GM18505 (cell line): ENCODE measurements around the gene BTLA.
"Not testable (repeated sequence)": the region's sequence is repeated elsewhere in the genome, so short reads cannot be mapped to it uniquely, and the experiment has no call there.

ENCODE experiments used
- ATAC-seq: cut with Tn5 transposase; IDR thresholded peaks from one replicate; pipeline ENCODE4 v1.9.1; 2021; ENCODE audit not compliant: unreplicated experiment
- POLR2A ChIP-seq: IDR thresholded peaks from 4 replicates; pipeline ENCODE4 v1.6.1; 2011; ENCODE audit warnings: borderline replicate concordance; ENCODE audit not compliant: insufficient read depth, insufficient read length; ENCODE audit errors: extremely low read depth

The BTLA gene

DNA sequence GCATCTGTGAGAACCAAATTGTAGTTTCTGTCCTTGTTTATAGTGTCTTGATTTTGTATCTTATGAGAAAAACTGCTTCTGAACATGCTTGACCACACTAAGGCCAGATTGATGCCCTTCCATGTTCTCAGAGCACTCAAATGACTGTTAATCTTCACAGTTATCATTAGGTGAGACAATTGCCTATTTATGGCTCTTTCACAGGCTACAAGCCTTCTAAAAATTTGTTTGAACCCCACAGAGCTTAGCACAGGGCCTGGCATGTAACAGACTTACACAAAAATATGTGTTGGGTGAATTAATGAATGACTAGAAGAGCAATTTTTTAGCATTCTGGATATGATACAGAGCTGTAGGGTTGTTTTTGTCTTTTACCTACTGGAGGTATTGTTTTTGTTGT, 43.1 kb downstream of the BTLA start:
- ATAC-seq = no peak
- TF ChIP-seq POLR2A = no peak

GRCh38 chr3:112448939-112449338, 50.3 kb downstream of the BTLA start:
- TF ChIP-seq POLR2A = no peak
- no peak for ATAC-seq

DNA sequence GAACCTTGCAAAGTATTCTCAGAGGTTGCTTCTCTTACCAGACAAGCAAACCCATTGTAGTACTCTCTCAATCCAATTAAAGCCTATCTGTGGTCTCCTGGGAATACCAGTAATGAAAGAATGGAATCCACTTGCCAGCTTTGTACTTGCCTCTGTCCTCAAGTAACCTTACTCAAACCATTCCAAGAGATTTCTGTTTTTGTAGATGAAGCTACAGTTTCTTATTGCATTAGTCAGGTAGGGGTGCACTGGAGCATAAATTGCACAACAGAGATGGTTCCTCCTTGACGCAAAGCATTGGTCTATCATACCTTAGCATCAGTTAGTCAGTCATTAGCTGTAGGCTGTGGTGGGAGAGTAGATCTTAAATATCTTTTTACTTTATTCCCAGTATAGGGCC, 52.9 kb downstream of the BTLA start:
- no peak for ATAC-seq

GRCh38 chr3:112445839-112446238, 53.4 kb downstream of the BTLA start:
- ATAC-seq = no peak
- no peak for TF ChIP-seq POLR2A

More for the DNA sequence above, 52.9 kb downstream of the BTLA start:
- no peak for TF ChIP-seq POLR2A

DNA sequence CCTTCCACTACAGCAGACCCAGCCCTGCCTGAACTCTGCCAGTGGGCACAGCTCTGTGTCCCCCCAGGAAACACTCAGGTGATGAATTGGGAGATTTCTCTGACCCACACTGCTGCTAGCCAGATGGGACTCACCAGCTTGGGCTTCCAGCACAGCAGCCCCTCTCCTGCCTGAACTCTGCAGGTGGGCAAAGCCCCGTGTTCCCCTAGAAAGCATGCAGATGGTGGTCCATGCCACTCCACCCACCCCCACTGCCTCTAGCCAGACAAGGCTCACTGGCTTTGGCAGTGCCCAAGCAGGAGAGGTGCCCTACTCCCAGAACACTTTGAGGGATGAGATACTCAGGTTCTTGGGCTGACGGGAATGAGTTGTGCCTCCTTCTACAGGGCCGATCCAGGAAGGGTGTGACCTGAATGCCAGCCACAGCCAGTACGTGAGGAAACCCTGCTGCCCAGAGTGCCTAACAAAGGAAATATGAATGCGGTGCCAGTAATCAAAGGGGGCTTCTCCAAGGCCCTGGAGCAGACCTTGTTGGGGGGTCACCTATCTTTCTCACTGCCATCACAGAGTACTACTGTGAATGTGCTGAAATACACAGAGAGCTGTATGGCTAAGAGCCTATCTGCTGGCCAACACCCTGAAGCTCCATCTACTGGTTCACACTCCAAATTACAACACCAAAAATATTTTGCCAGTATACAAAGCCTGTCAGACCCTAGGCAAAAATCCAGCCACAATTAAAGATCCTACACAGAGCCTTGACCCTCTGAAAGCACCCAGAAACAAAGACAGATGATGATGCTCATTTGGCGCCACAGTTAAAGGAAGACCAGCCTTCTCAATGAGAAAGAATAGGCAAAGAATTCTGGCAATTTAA, 61.9 kb downstream of the BTLA start:
- no peak for TF ChIP-seq POLR2A
- ATAC-seq = no peak

DNA sequence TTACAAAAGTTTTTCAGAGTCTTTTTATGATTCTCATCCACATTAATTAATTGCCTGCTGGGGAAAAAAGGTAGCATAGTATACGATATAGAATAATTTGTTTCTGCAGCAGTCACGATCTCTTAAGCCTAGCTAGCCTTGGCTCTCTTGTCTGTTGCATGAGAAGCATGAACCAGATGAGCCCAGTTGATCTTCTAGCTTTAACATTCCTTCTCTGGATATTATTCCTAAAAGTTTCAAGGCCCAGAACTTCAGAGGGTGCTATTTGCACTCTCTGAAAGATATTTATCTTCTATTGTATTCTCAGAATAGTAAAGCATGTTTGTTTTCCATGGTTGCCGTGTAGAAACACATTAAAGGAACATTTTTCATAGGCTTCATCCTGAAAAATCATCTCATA, 69.3 kb downstream of the BTLA start:
- no peak for ATAC-seq
- no peak for TF ChIP-seq POLR2A

DNA sequence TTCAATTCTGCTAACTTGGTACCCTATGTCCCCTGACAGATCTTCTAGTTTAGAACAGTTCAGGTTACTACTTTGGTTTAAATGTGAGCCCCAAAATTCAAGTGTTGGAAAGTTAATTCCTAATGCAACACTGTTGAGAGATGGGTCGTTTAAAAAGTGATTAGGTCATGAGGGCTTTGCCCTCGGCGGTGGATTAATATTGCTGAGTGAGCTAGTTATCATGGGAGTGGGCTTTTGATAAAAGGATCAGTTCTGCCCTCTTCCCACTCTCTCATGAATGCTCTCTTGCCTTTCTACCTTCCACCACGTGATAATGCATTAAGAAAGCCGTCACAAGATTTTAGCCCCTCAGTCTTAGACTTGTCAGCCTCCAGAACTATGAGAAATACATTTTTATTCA, 72.1 kb downstream of the BTLA start:
- no peak for TF ChIP-seq POLR2A
- ATAC-seq = no peak

DNA sequence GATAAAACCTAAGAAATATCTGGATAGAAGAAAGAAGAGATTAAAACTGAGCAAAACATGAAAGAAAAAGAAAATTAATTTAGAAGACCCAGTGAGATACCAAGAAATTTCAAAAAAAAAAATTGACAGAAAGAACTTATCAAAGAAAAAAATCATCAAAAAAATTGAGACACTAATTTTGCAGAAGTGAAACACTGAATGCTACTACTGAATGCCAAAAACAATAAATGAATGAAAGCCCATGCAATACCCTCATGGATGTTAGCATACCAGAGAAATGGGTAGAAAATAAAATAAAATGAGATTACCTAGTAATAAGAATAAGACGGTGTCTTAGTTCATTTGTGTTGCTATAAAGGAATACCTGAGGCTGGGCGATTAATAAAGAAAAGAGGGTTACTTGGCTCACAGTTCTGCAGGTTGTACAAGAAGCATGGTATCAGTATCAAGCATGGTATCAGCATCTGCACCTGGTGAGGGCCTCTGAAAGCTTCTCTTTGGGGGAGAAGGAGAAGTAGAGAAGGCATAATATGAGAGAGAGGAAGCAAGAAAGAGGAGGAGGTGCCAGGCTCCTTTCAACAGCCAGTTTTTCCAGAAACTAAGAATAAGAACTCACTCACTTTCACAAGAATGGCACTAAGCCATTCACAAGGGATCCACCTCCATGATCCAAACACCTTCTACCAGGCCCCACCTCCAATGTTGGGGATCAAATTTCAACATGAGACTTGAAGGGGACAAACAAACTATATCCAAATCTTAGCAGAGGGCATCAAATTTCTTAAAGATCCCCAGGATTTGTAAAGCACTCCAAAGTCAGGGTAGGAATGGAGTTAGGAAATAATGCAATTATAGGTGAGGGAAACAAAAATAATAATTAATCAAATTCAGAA, 73.2 kb downstream of the BTLA start:
- ATAC-seq = peak; percentile 73
- TF ChIP-seq POLR2A = no peak

DNA sequence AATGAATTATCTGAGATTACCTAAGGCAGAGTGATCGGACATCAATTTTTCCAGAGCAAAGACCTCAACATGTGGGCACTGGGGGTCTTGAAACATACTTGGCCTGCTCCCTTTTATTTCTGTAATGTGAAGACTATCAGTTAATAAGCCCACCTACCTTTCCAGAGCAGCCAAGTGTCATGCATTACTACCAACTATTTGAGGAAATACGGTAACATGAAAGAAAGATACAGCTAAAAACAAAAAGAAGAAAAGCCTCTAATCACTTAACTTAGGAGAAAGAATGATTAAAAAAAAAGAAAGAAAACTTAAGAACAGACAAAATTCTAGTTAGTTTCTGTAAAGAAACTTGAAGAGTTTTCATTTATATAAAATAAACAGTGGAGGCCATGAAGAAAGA, 73.9 kb downstream of the BTLA start:
- TF ChIP-seq POLR2A = no peak
- ATAC-seq = no peak

DNA sequence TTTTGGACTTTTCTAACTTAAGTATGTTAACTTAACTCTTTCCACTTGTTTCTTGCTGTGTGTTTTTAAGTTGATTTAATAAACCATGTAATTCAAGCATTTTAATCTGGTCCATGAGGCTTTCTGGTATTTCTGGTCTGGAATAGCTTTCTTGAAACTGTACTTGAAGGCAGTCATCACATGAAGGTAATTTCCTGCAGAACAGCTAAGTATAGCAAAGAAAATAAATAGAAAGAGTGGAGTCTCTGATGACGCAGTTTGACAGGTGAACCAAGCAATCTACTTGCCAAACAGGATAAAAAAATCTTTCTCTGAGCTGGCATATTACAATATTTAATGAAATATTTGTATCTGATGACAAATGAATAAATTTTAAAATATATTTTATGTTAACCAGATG, 74.9 kb downstream of the BTLA start:
- no peak for TF ChIP-seq POLR2A
- ATAC-seq = no peak

GRCh38 chr3:112422921-112423320, 76.4 kb downstream of the BTLA start:
- ATAC-seq = not testable (repeated sequence)

DNA sequence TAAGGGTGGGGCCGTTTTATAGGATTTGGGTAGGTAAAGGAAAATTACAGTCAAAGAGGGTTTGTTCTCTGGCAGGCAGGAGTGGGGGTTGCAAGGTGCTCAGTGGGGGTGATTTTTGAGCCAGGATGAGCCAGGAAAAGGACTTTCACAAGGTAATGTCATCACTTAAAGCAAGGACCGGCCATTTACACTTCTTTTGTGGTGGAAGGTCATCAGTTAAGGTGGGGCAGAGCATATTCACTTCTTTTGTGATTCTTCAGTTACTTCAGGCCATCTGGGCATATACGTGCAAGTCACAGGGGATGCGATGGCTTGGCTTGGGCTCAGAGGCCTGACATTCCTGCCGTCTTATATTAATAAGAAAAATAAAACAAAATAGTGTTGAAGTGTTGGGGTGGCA, 80.7 kb downstream of the BTLA start:
- ATAC-seq = not testable (repeated sequence)

DNA sequence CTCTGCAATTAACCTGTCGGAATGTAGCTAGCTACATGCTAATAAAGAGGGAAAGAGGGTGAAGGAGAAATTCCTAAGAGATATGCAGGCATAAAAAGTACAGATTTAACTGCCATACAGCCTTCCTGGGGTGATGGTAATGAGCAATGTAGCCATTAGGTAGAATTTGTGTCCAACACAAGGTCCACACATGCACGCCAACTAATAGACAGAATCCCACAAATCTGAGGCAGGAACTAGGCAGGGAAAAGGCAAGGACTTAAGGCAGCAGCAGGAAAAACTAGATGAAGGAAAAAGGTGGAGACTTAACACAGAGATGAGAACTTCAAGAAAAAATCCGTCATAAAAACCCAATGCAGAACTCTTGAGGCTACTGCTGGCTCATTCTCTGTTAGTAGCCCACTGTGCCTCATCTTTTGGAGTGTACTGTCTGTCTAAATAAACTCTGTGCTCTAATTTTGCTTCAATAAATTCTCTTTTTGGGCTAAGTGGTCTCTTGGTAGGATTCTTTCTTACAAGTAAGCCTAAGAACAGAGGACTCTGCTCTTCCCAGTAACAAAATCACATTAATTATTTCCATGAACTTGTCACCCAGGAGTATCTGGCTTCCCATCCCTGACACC, 81.5 kb downstream of the BTLA start:
- TF ChIP-seq POLR2A = no peak
- ATAC-seq = no peak
